Endothelial cell (in vitro differentiated cells): ENCODE results near the gene PPME1. TPM values are rescaled to one million over a fixed set of nuclear protein-coding genes. Genes with fewer than 3 reads are reported as not detected.

Source experiments
- DNase-seq: peaks from one replicate; pipeline ENCODE4 v3.0.0; 2021; ENCODE audit warnings: low spot score
- H3K27ac Mint-ChIP-seq: one replicate; pipeline ENCODE4 v1.8.0; 2021; ENCODE audit warnings: mixed read lengths, inconsistent platforms; ENCODE audit not compliant: unreplicated experiment
- H3K27me3 Mint-ChIP-seq: one replicate; pipeline ENCODE4 v1.8.0; 2021; ENCODE audit warnings: mild to moderate bottlenecking, moderate library complexity, mixed read lengths, inconsistent platforms; ENCODE audit not compliant: unreplicated experiment
- H3K36me3 Mint-ChIP-seq: one replicate; pipeline ENCODE4 v1.8.0; 2021; ENCODE audit warnings: mild to moderate bottlenecking, low read depth, mixed read lengths, inconsistent platforms; ENCODE audit not compliant: unreplicated experiment
- H3K4me1 Mint-ChIP-seq: one replicate; pipeline ENCODE4 v1.8.0; 2021; ENCODE audit warnings: mild to moderate bottlenecking, mixed read lengths, inconsistent platforms; ENCODE audit not compliant: unreplicated experiment
- H3K4me3 Mint-ChIP-seq: one replicate; pipeline ENCODE4 v1.8.0; 2021; ENCODE audit warnings: mild to moderate bottlenecking, mixed read lengths, inconsistent platforms; ENCODE audit not compliant: unreplicated experiment
- H3K9me3 Mint-ChIP-seq: one replicate; pipeline ENCODE4 v1.8.0; 2021; ENCODE audit warnings: mixed read lengths, inconsistent platforms; ENCODE audit not compliant: unreplicated experiment
- total RNA-seq: library from RNA; stranded (reverse); fragmentation: NEBNext Ultra II Directional; extraction: Animal tissue kit (Norgen Biotek cat#: 25700); gene quantifications from one replicate; pipeline ENCODE4 v1.2.1, GENCODE V29; 2021; ENCODE audit not compliant: unreplicated experiment
- TF ChIP-seq, protein P1 (sequence below): fragments of 200-600 bp; sonication (generic); IDR thresholded peaks from one replicate; pipeline ENCODE4 v1.5.0; 2021; ENCODE audit warnings: antibody characterized with exemption; ENCODE audit not compliant: unreplicated experiment

PPME1 gene
- total RNA-seq, 1 donor from 2014 or later = 27.2 TPM

DNA sequence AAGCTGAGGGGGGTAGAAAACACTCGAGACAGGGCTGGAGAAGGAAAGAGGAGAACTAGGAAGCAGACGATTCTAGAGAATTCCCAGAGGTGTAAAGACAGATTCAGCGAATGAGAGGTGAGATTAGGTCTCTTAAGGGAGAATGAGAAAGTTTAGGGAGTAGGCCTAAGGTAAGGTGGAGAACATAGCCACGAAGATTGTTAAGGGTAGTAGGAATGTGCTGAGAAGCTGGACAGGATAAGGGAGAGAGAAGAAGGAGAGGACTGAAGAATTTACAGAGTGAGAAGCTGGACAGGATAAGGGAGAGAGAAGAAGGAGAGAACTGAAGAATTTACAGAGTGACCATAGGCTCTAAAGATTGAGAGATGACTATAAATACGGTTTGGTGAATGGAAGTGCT, 908 bp downstream of the PPME1 start:
- H3K27me3 Mint-ChIP-seq = no peaks in the 10 kb centered on the region
- no peaks in the 10 kb centered on the region for H3K9me3 Mint-ChIP-seq
- H3K4me1 Mint-ChIP-seq = peaks cover 3% of the 10 kb centered on the region
- no peak for DNase-seq
- H3K36me3 Mint-ChIP-seq = peaks cover 4% of the 10 kb centered on the region
- TF ChIP-seq, protein P1, sequence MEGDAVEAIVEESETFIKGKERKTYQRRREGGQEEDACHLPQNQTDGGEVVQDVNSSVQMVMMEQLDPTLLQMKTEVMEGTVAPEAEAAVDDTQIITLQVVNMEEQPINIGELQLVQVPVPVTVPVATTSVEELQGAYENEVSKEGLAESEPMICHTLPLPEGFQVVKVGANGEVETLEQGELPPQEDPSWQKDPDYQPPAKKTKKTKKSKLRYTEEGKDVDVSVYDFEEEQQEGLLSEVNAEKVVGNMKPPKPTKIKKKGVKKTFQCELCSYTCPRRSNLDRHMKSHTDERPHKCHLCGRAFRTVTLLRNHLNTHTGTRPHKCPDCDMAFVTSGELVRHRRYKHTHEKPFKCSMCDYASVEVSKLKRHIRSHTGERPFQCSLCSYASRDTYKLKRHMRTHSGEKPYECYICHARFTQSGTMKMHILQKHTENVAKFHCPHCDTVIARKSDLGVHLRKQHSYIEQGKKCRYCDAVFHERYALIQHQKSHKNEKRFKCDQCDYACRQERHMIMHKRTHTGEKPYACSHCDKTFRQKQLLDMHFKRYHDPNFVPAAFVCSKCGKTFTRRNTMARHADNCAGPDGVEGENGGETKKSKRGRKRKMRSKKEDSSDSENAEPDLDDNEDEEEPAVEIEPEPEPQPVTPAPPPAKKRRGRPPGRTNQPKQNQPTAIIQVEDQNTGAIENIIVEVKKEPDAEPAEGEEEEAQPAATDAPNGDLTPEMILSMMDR = no peak
- no peak overlapping the region for H3K27ac Mint-ChIP-seq
- H3K4me3 Mint-ChIP-seq = no peak overlapping the region

DNA sequence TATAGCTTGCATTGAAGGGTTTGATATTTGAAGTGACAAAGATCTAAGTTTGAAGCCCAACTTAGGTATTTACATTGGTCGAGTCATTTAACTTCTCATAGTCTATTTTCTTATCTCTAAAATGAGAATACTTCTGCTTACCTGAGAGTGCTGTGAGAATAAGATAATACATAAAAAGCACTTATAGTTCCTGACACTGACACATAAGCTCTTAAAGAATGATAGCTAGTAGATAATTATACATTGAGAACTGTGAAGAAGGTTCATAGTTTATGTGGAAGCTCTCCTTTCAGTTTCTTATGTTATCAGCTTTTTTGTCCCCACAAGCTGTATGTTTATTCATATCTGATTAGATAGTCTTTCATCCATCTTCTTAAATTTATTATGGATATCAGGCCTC, 4.8 kb downstream of the PPME1 start:
- H3K27me3 Mint-ChIP-seq = no peaks in the 10 kb centered on the region
- H3K4me1 Mint-ChIP-seq = no peaks in the 10 kb centered on the region

DNA sequence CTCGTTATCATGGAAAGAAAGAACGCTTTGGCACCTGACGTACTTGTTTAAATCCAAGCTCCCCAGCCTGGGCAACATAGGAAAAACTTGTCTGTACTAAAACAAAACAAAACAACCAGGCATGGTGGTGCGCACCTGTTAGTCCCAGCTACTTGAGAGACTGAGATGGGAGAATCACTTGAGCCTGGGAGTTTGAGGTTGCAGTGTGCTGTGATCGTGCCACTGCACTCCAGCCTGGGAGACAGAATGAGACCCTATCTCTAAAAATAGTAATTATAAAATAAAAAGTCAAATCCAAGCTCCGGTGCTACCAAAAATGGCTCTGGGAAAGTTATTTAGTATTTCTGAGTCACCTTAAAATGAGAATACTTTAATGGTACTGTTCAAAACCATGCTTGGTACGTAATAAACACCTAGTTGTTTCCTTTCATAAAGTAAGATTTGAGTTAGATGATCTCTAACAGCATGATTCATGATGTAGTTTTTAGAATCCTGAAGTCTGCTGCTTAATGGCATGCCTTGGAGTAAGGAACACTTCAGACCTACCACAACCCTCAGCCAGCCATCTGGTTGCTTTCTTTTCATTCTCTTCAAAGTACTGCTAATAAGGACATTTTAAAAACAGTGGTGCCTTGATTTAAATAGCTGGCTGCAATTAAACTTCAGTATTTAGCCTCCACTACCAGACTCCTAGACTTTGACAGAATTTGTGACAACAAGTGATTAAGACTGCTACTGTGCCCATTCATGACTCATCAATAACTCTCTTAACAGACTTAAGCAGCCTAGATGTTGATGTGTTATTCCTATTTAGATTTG, 8.4 kb downstream of the PPME1 start:
- Mint-ChIP-seq H3K27ac (no peak overlapping the region), H3K4me3 (no peak overlapping the region)
- no peak for DNase-seq

More for the DNA sequence above, 4.8 kb downstream of the PPME1 start:
- Mint-ChIP-seq H3K4me3 (no peak overlapping the region), H3K36me3 (peaks cover 4% of the 10 kb centered on the region), H3K27ac (no peak overlapping the region), H3K9me3 (no peaks in the 10 kb centered on the region)
- DNase-seq = no peak
- TF ChIP-seq, protein P1 = no peak

DNA sequence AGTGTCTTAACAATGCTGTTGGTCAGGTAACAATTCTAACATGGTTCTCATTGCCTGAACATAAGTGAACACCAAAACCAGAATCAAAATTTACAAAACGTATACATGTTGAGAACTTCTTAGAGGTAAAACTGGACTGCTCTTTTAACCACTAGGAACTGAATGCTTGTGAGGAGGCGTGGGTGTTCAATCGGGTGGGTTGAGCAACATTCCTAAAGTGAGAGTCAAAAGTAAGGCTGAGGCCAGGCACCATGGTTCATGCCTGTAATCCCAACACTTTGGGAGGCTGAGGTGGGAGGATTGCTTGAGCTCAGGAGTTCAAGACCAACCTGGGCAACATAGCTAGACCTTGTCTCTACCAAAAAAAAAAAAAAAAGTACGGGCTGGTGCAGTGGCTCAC, 11.5 kb downstream of the PPME1 start:
- DNase-seq = no peak
- Mint-ChIP-seq H3K4me1 (no peaks in the 10 kb centered on the region), H3K9me3 (no peaks in the 10 kb centered on the region), H3K4me3 (no peak overlapping the region), H3K27ac (no peak overlapping the region), H3K36me3 (no peaks in the 10 kb centered on the region), H3K27me3 (no peaks in the 10 kb centered on the region)
- TF ChIP-seq, protein P1 = no peak

More for the DNA sequence above, 8.4 kb downstream of the PPME1 start:
- TF ChIP-seq, protein P1 = no peak
- no peaks in the 10 kb centered on the region for H3K27me3 Mint-ChIP-seq
- no peaks in the 10 kb centered on the region for H3K4me1 Mint-ChIP-seq
- no peaks in the 10 kb centered on the region for H3K9me3 Mint-ChIP-seq
- H3K36me3 Mint-ChIP-seq = peaks cover under 1% of the 10 kb centered on the region

DNA sequence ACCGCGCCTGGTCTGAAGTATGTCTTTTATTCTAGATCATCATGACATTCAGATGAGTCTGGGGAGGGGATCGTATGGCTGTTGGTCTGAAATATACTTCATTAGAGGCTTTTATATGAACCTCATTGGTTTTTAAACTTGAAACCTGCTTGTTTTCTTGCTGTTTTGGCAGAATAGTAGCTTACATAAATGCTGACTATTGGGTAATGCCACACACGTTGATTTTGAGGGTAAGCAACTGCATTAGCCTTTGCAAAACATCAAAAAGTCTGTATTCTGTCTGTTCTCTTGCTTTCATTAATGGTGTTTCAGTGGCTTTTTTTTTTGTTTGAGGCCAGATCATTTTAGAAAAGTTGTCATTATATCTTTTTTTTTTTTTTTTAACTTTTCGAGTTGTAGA, 14.2 kb downstream of the PPME1 start:
- no peaks in the 10 kb centered on the region for H3K9me3 Mint-ChIP-seq
- TF ChIP-seq, protein P1 = no peak
- H3K27me3 Mint-ChIP-seq = no peaks in the 10 kb centered on the region
- no peaks in the 10 kb centered on the region for H3K4me1 Mint-ChIP-seq
- no peak for DNase-seq
- no peak overlapping the region for H3K4me3 Mint-ChIP-seq
- peaks cover 8% of the 10 kb centered on the region for H3K36me3 Mint-ChIP-seq
- no peak overlapping the region for H3K27ac Mint-ChIP-seq
